22Rv1 (cell line): ENCODE results near the gene VDAC1.

Source experiments
- H3K27ac ChIP-seq: fragments of 450-650 bp; 2 replicates; pipeline ENCODE4 v1.5.1; 2017
- ZFX ChIP-seq: fragments of 450-650 bp; IDR thresholded peaks from 2 replicates; pipeline ENCODE4 v1.6.1; 2017; ENCODE audit warnings: antibody characterized with exemption, borderline replicate concordance
- TF ChIP-seq, protein P1 (sequence below): fragments of 450-650 bp; IDR thresholded peaks from 2 replicates; pipeline ENCODE4 v1.5.1; 2017; ENCODE audit warnings: mild to moderate bottlenecking

VDAC1 gene

DNA sequence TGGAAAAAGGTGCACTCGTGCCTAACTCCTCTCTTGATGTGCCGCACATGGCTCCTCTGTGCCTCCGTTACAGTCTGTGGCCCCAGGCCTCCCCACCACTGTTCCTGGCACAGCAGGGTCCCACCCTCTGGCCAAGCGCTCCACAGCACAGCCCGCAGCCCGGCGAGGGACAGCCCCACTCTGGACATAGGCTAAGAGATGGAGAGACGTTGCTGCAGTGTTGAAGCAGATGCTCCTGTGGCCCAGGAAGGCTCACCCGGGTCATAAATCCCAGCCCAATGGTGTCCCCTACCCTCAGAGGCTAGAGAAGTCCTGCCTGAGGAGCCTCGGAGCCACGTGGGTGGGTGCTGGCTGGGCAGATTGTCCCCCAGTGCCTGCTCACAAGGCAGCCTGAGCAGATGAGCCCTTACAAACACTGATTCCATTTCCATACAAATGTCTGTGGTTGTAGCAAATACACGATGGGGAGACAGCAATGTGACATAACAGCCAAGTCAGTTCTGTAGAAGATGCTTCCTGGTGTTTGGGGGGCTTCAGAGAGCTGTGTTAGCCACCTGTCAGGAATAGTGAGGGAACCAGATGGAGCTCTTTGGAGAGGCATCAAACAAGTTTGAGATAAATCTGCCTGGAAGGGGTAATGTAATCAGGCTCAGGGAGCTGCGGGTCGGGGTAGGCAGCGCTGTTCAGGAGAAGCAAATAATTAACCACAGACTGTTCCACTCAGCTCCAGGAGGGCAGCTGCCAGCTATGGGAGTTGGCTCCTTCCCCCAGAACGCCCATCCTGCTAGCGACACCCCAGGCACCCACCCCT, 78.1 kb downstream of the VDAC1 start:
- no peak for TF ChIP-seq ZFX
- TF ChIP-seq, protein P1, sequence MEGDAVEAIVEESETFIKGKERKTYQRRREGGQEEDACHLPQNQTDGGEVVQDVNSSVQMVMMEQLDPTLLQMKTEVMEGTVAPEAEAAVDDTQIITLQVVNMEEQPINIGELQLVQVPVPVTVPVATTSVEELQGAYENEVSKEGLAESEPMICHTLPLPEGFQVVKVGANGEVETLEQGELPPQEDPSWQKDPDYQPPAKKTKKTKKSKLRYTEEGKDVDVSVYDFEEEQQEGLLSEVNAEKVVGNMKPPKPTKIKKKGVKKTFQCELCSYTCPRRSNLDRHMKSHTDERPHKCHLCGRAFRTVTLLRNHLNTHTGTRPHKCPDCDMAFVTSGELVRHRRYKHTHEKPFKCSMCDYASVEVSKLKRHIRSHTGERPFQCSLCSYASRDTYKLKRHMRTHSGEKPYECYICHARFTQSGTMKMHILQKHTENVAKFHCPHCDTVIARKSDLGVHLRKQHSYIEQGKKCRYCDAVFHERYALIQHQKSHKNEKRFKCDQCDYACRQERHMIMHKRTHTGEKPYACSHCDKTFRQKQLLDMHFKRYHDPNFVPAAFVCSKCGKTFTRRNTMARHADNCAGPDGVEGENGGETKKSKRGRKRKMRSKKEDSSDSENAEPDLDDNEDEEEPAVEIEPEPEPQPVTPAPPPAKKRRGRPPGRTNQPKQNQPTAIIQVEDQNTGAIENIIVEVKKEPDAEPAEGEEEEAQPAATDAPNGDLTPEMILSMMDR, result no peak
- no peak overlapping the region for H3K27ac ChIP-seq

GRCh38 chr5:133925866-133926488, 78.8 kb downstream of the VDAC1 start:
- TF ChIP-seq, protein P1, result no peak
- no peak for TF ChIP-seq ZFX
- H3K27ac ChIP-seq, result no peak overlapping the region

- no peak for TF ChIP-seq ZFX
- TF ChIP-seq, protein P1, result no peak
- H3K27ac ChIP-seq, result no peak overlapping the region
These were observed 79.5 kb downstream of the VDAC1 start for GRCh38 chr5:133925269-133925668.

- no peak overlapping the region for H3K27ac ChIP-seq
- TF ChIP-seq, protein P1, result no peak
- TF ChIP-seq ZFX, result no peak
These were observed 80.4 kb downstream of the VDAC1 start for GRCh38 chr5:133924221-133924920.

DNA sequence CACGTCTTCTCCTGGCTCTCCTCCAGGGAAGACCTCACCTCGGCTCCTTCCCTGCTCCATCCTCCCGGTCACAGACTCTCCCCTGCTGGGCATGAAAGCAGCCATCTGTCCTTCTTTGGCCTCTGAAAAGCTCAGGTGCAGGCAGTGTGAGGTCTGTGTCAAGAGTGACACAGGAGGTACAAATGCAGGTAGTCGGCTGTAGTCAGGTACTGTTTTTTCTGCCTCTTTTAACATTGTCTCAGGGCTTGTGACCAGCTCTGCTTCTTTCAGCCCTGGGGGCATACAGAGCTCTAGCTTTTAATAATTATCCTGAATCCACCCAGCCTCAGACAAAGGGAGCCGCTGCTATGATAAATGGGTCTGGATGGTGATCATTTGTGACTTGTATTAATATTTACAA, 82.8 kb downstream of the VDAC1 start:
- no peak overlapping the region for H3K27ac ChIP-seq

More for the DNA sequence above, 82.8 kb downstream of the VDAC1 start:
- TF ChIP-seq ZFX, result no peak
- TF ChIP-seq, protein P1, result no peak
